Endodermal cell (in vitro differentiated cells): ENCODE results near the gene KCNN3. TPM values are rescaled to one million over a fixed set of nuclear protein-coding genes. Genes with fewer than 3 reads are reported as not detected.

Source experiments
- DNase-seq: peaks from one replicate; pipeline ENCODE4 v3.0.0-alpha.2; 2017
- H3K27ac ChIP-seq: 2 replicates; pipeline ENCODE4 v1.5.1; 2013; ENCODE audit warnings: mild to moderate bottlenecking, low read depth, low read length, moderate library complexity
- H3K27me3 ChIP-seq: 2 replicates; pipeline ENCODE4 v1.6.1; 2013; ENCODE audit warnings: mild to moderate bottlenecking, low read length, moderate library complexity; ENCODE audit not compliant: insufficient read depth, control insufficient read depth, poor library complexity, severe bottlenecking
- H3K36me3 ChIP-seq: 2 replicates; pipeline ENCODE4 v1.7.0; 2013; ENCODE audit warnings: mild to moderate bottlenecking, low read length, moderate library complexity; ENCODE audit not compliant: control insufficient read depth, insufficient read depth
- H3K4me1 ChIP-seq: one replicate; pipeline ENCODE4 v1.7.0; 2013; ENCODE audit warnings: low read length; ENCODE audit not compliant: control insufficient read depth, insufficient read depth
- H3K4me3 ChIP-seq: 2 replicates; pipeline ENCODE4 v1.5.1; 2013; ENCODE audit warnings: mild to moderate bottlenecking, low read length, moderate library complexity
- H3K9ac ChIP-seq: 2 replicates; pipeline ENCODE4 v1.6.1; 2013; ENCODE audit warnings: mild to moderate bottlenecking, low read length, moderate library complexity; ENCODE audit not compliant: poor library complexity, severe bottlenecking; ENCODE audit errors: extremely low read depth
- H3K9me3 ChIP-seq: 2 replicates; pipeline ENCODE4 v1.6.1; 2013; ENCODE audit warnings: mild to moderate bottlenecking, low read length, moderate library complexity; ENCODE audit not compliant: control insufficient read depth
- H3K27ac Mint-ChIP-seq: 2 replicates; pipeline ENCODE4 v1.8.0; 2020; ENCODE audit warnings: mixed read lengths
- H3K27me3 Mint-ChIP-seq: 2 replicates; pipeline ENCODE4 v1.8.0; 2021; ENCODE audit warnings: mild to moderate bottlenecking, mixed read lengths; ENCODE audit not compliant: insufficient read depth
- H3K36me3 Mint-ChIP-seq: 2 replicates; pipeline ENCODE4 v1.8.0; 2020; ENCODE audit warnings: low read depth, mixed read lengths
- H3K4me1 Mint-ChIP-seq: 2 replicates; pipeline ENCODE4 v1.8.0; 2020; ENCODE audit warnings: mixed read lengths
- H3K4me3 Mint-ChIP-seq: 2 replicates; pipeline ENCODE4 v1.8.0; 2020; ENCODE audit warnings: mild to moderate bottlenecking, moderate library complexity, mixed read lengths
- H3K9me3 Mint-ChIP-seq: 2 replicates; pipeline ENCODE4 v1.8.0; 2020; ENCODE audit warnings: mild to moderate bottlenecking, mixed read lengths
- CTCF ChIP-seq: fragments of 200-600 bp; sonication (generic); conservative IDR thresholded peaks from 2 replicates; pipeline ENCODE4 v1.5.0; 2021; ENCODE audit warnings: antibody characterized with exemption, mild to moderate bottlenecking
- WGBS, 2 experiments: methylation state at CpG; one replicate each; pipeline versions ENCODE4 v1.1.5 to v1.1.7; 2013; ENCODE audit warnings: missing lambda C conversion rate in 2 of 2, mixed read lengths in 1 of 2; ENCODE audit not compliant: insufficient coverage in 1 of 2, insufficient read length in 1 of 2; 5-methylcytosine and 5-hydroxymethylcytosine counted together
- total RNA-seq, 2 donors: library from RNA; stranded (reverse); fragmentation: NEBNext Ultra II Directional in 1 of 2; extraction: Animal tissue kit (Norgen Biotek cat#: 25700) in 1 of 2; gene quantifications; 2 replicates in 1 of 2; 3 replicates in 1 of 2; pipeline ENCODE4 v1.2.1, GENCODE V29; 2021

KCNN3 gene
- total RNA-seq, 2 donors from 2014 or later: 0.57 to 0.75 TPM

- Histone ChIP-seq H3K36me3 (no peaks in the 10 kb centered on the region), H3K4me3 (no peak overlapping the region), H3K27me3 (no peaks in the 10 kb centered on the region), H3K4me1 (no peaks in the 10 kb centered on the region), H3K27ac (no peak overlapping the region), H3K9ac (no peak overlapping the region), H3K9me3 (peaks cover 4% of the 10 kb centered on the region)
- Mint-ChIP-seq H3K27me3 (no peaks in the 10 kb centered on the region), H3K9me3 (peaks cover 5% of the 10 kb centered on the region), H3K4me3 (no peak overlapping the region), H3K27ac (no peak overlapping the region), H3K36me3 (no peaks in the 10 kb centered on the region), H3K4me1 (peaks cover 14% of the 10 kb centered on the region)
- WGBS, 2 experiments: 88 to 100% methylated on average over 2 to 5 of the region's 5 CpGs
- DNase-seq: no peak
- TF ChIP-seq CTCF: no peak
These were observed 92.9 kb downstream of the KCNN3 start for GRCh38 chr1:154777154-154777553.

GRCh38 chr1:154775621-154776605, 94.2 kb downstream of the KCNN3 start:
- Histone ChIP-seq H3K27ac (peak overlapping the region; percentile 68), H3K4me1 (no peaks in the 10 kb centered on the region), H3K9ac (no peak overlapping the region), H3K27me3 (no peaks in the 10 kb centered on the region), H3K36me3 (no peaks in the 10 kb centered on the region), H3K4me3 (no peak overlapping the region), H3K9me3 (peaks cover 4% of the 10 kb centered on the region)
- DNase-seq: no peak
- TF ChIP-seq CTCF: no peak
- Mint-ChIP-seq H3K9me3 (peaks cover 5% of the 10 kb centered on the region), H3K4me3 (no peak overlapping the region), H3K36me3 (no peaks in the 10 kb centered on the region), H3K4me1 (peaks cover 18% of the 10 kb centered on the region), H3K27ac (no peak overlapping the region), H3K27me3 (no peaks in the 10 kb centered on the region)
- WGBS, 2 experiments: 90 to 91% methylated on average over 9 to 17 of the region's 17 CpGs

GRCh38 chr1:154774175-154774855, 95.8 kb downstream of the KCNN3 start:
- Mint-ChIP-seq H3K27ac (no peak overlapping the region), H3K36me3 (no peaks in the 10 kb centered on the region), H3K27me3 (no peaks in the 10 kb centered on the region), H3K4me1 (peaks cover 18% of the 10 kb centered on the region), H3K4me3 (no peak overlapping the region), H3K9me3 (peaks cover 5% of the 10 kb centered on the region)
- H3K9ac ChIP-seq: no peak overlapping the region
- no peak overlapping the region for H3K4me3 ChIP-seq
- H3K36me3 ChIP-seq: no peaks in the 10 kb centered on the region
- TF ChIP-seq CTCF: no peak
- no peaks in the 10 kb centered on the region for H3K27me3 ChIP-seq
- H3K4me1 ChIP-seq: no peaks in the 10 kb centered on the region
- no peak overlapping the region for H3K27ac ChIP-seq
- DNase-seq: no peak
- WGBS, 2 experiments: 91 to 92% methylated on average over 6 to 7 of the region's 7 CpGs
- peaks cover 4% of the 10 kb centered on the region for H3K9me3 ChIP-seq
